Ovary (tissue), 9 donors: Measurements from ENCODE around the gene RCAN3. TPM values are rescaled to one million over a fixed set of nuclear protein-coding genes. Genes with fewer than 3 reads are reported as not detected.
"Not testable (repeated sequence)": the region's sequence is repeated elsewhere in the genome, so short reads cannot be mapped to it uniquely, and the experiment has no call there.

ENCODE experiments used
- DNase-seq, 5 donors: peaks; one replicate each; pipeline ENCODE4 v3.0.0-alpha.2; 2019 to 2020
- H3K27ac ChIP-seq, 2 donors: fragments of 200-600 bp; one replicate each; pipeline versions ENCODE4 v1.5.1 to v1.8.0; 2019 to 2022
- H3K27me3 ChIP-seq: fragments of 200-600 bp; one replicate; pipeline ENCODE4 v1.8.0; 2022
- H3K36me3 ChIP-seq: fragments of 200-600 bp; sonication (generic); one replicate; pipeline ENCODE4 v1.5.1; 2019
- H3K4me1 ChIP-seq: one replicate; pipeline ENCODE4 v1.8.1; 2013; ENCODE audit warnings: mild to moderate bottlenecking, moderate library complexity; ENCODE audit not compliant: insufficient read depth
- H3K4me3 ChIP-seq: fragments of 200-600 bp; sonication (generic); one replicate; pipeline ENCODE4 v1.5.1; 2017
- H3K9me3 ChIP-seq, 2 donors: fragments of 200-600 bp in 1 of 2; sonication (generic) in 1 of 2; one replicate each; pipeline versions ENCODE4 v1.5.1 to v1.8.1; 2013 to 2019; ENCODE audit warnings: mild to moderate bottlenecking in 1 of 2, moderate library complexity in 1 of 2
- EP300 ChIP-seq: sonication (generic); formaldehyde crosslinking; IDR thresholded peaks from one replicate; pipeline ENCODE4 v1.6.1; 2017; ENCODE audit warnings: antibody characterized with exemption
- POLR2A ChIP-seq: fragments of 450-650 bp; IDR thresholded peaks from one replicate; pipeline ENCODE4 v1.6.1; 2017; ENCODE audit warnings: antibody characterized with exemption, mild to moderate bottlenecking, moderate library complexity
- WGBS, 3 donors: extraction: QIAGEN DNeasy Blood & Tissue Kit in 1 of 3; methylation state at CpG; one replicate each; pipeline versions ENCODE4 v1.1.5 to v1.1.7; 2013 to 2017; 5-methylcytosine and 5-hydroxymethylcytosine counted together
- intact Hi-C, 4 donors: fragments of 100-400 bp; cut with DNase I; formaldehyde crosslinking; loops; one replicate each; pipeline versions ENCODE4 v1.11.0 to v1.15.1; 2022 to 2023
- polyA plus RNA-seq, 2 donors: library from polyadenylated mRNA; stranded (reverse); fragments of 200-250 nt in 1 of 2; fragments of 350-450 nt in 1 of 2; fragmentation: Illumina TruSeq in 1 of 2; extraction: RNeasy Lipid Tissue Mini Kit (QIAGEN cat#74804) in 1 of 2; gene quantifications; one replicate each; pipeline ENCODE4 v1.2.3, GENCODE V29; 2013 to 2014
- total RNA-seq, 7 donors: library from RNA; depleted of rRNA in 2 of 7; stranded (reverse); fragments of >200 nt in 2 of 7; fragmentation: NEBNext Ultra II Directional in 3 of 7; extraction: Animal tissue kit (Norgen Biotek cat#: 25700) in 3 of 7; gene quantifications; one replicate each; pipeline versions ENCODE4 v1.1.0 to v1.2.4, GENCODE V29; 2016 to 2023
- TF ChIP-seq, protein P1 (sequence below), 3 donors: fragments of 450-650 bp in 2 of 3; fragments of 200-600 bp in 1 of 3; IDR thresholded peaks; one replicate each; pipeline versions ENCODE4 v1.5.1 to v1.8.0; 2016 to 2022; ENCODE audit warnings: antibody characterized with exemption in 3 of 3, mild to moderate bottlenecking in 1 of 3
- donor health status: DM: no; HTN: no; CAD: no; lungs with moderate emphysema.
- donor health status: DM: no; HTN: no; CAD: no.
- donor health status: Bipolar disorder and iron deficiency.
- donor health status: DM: yes; HTN: yes; CAD: no.
- donor health status: DM: no; HTN: no; CAD: no.
- donor health status: DM: yes; HTN: yes; CAD: no.

Gene RCAN3
- total and polyA plus RNA-seq, 9 donors: 0.25 to 12.4 (median 2.1) TPM

DNA sequence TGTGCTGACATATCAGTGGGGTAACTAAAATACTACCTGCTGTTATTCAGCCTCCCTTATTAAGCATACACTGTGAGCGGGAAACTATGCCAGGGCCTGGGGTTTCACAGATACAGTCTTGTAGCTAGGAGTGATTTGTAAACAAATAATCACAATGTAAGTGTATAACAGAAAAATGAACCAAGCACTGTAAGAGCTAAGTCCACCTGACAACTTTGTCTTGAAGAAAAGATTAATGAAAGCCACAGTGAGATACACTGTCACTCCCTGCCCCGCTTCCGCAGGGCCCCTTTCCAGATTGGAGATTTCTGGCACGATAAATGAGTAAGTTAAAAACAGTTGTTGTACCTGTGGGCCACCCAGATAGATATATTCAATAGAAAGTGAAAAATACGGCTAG lies 4.8 kb downstream of the RCAN3 start:
- Histone ChIP-seq H3K27ac (no peak overlapping the region), H3K4me3 (no peak overlapping the region), H3K9me3 (no peaks in the 10 kb centered on the region), H3K27me3 (no peaks in the 10 kb centered on the region), H3K4me1 (no peaks in the 10 kb centered on the region), H3K36me3 (no peaks in the 10 kb centered on the region)
- intact Hi-C loops: no loop called here
- WGBS, 3 donors: 93 to 98% (median 96%) methylated on average over 5 of the region's 5 CpGs
- TF ChIP-seq, protein P1, sequence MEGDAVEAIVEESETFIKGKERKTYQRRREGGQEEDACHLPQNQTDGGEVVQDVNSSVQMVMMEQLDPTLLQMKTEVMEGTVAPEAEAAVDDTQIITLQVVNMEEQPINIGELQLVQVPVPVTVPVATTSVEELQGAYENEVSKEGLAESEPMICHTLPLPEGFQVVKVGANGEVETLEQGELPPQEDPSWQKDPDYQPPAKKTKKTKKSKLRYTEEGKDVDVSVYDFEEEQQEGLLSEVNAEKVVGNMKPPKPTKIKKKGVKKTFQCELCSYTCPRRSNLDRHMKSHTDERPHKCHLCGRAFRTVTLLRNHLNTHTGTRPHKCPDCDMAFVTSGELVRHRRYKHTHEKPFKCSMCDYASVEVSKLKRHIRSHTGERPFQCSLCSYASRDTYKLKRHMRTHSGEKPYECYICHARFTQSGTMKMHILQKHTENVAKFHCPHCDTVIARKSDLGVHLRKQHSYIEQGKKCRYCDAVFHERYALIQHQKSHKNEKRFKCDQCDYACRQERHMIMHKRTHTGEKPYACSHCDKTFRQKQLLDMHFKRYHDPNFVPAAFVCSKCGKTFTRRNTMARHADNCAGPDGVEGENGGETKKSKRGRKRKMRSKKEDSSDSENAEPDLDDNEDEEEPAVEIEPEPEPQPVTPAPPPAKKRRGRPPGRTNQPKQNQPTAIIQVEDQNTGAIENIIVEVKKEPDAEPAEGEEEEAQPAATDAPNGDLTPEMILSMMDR (IDR thresholded peaks at IDR 0.05): no peak
- TF ChIP-seq EP300 (no peak), POLR2A (no peak)
- DNase-seq: no peak

DNA sequence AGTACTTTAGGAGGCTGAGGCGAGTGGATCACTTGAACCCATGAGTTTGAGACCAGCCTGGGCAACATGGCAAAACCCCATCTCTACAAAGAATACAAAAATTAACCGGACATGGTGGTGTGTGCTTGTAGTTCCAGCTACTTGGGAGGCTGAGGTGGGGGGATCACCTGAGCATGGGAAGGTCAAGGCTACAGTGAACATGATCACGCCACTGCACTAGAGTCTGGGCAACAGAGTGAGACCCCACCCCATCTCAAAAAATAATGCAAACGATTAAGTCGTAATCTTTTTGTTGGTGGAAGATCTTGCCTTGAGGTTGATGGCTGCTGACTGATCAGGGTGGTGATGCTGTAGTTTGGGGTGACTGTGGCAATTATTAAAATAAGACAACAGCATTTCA lies 6.3 kb downstream of the RCAN3 start:
- intact Hi-C loops: no loop called here
- Histone ChIP-seq H3K4me3 (no peak overlapping the region), H3K36me3 (no peaks in the 10 kb centered on the region), H3K4me1 (no peaks in the 10 kb centered on the region), H3K27me3 (no peaks in the 10 kb centered on the region), H3K27ac (no peak overlapping the region), H3K9me3 (no peaks in the 10 kb centered on the region)
- no peak for TF ChIP-seq EP300
- no peak for TF ChIP-seq POLR2A
- TF ChIP-seq, protein P1 (IDR thresholded peaks at IDR 0.05): no peak
- 92 to 97% (median 94%) methylated on average over 5 of the region's 5 CpGs for WGBS, 3 donors
- DNase-seq: no peak

DNA sequence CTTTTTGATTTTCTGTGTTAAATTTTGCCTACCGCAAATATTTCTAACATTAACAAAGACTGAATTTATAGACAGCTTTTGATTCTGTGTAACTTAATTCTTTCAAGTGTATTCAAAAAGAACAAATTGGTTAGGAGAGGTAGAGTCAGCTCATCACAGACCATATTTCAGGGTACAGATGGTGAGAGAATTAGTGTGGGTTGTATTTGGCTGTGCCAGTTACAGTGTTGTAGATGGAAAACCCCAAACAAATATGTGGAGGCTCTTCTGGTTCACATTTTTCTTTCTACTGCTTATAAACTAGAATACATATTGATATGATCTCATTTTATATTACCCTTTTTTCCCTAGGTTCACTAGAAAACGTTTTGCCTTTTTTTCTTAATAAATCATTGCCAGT lies 11.1 kb downstream of the RCAN3 start:
- TF ChIP-seq, protein P1 (IDR thresholded peaks at IDR 0.05): no peak
- no peak for TF ChIP-seq EP300
- no peak for TF ChIP-seq POLR2A
- intact Hi-C loops: no loop called here
- WGBS, 3 donors: 55 to 61% (median 59%) methylated on average over 2 of the region's 2 CpGs
- Histone ChIP-seq H3K27me3 (no peaks in the 10 kb centered on the region), H3K36me3 (no peaks in the 10 kb centered on the region), H3K9me3 (no peaks in the 10 kb centered on the region), H3K4me3 (no peak overlapping the region), H3K27ac (no peak overlapping the region), H3K4me1 (no peaks in the 10 kb centered on the region)
- no peak for DNase-seq

DNA sequence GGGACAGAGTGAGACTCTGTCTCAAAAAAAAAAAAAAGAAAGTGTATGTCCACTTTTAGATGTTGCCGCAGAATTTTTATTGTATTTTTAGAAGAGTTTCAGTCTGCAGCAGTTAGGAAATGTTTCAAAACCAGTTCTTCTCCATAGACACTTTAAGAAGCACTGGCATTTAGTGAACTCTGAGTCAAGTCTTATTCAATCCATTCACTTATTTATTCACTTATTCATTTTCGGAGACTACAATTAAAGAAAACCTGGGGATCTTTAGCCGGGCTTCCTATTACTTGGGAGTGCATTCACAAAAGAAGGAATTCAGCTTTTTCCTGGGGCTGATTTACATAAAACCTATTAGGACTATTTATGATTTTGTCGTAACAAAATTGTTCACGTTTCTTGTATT lies 12.3 kb downstream of the RCAN3 start:
- no peaks in the 10 kb centered on the region for H3K27me3 ChIP-seq
- H3K4me3 ChIP-seq: no peak overlapping the region
- intact Hi-C loops: no loop called here
- H3K27ac ChIP-seq: no peak overlapping the region
- H3K9me3 ChIP-seq: no peaks in the 10 kb centered on the region
- DNase-seq: no peak
- no peaks in the 10 kb centered on the region for H3K4me1 ChIP-seq
- TF ChIP-seq, protein P1 (IDR thresholded peaks at IDR 0.05): no peak
- TF ChIP-seq POLR2A (no peak), EP300 (no peak)
- H3K36me3 ChIP-seq: no peaks in the 10 kb centered on the region
- whole genome bisulfite sequencing, 3 donors: 89 to 93% (median 90%) methylated on average over 5 of the region's 5 CpGs

DNA sequence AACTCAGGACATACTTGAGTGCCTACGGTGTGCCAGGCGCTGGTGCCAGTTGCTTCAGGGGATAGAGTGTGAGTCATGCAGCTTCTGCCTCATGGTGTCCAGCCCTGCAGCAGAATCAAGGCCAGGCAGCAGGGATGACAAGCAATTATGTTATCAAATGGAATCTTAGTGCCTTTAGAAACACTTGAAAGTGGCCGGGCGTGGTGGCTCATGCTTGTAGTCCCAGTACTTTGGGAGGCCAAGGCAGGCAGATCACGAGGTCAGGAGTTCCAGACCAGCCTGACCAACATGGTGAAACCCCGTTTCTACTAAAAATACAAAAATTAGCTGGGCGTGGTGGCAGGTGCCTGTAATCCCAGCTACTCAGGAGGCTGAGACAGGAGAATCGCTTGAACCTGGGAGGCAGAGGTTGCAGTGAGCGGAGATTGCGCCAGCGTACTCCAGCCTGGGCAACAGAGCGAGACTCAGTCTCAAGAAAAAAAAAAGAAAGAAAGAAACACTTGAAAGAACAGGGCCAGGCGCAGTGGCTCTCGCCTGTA lies 13.1 kb downstream of the RCAN3 start:
- H3K4me1 ChIP-seq, intact Hi-C loops, H3K4me3 ChIP-seq, H3K9me3 ChIP-seq, H3K27me3 ChIP-seq, H3K36me3 ChIP-seq, DNase-seq, H3K27ac ChIP-seq: not testable (repeated sequence)
- WGBS, 3 donors: 93 to 94% (median 94%) methylated on average over 14 of the region's 14 CpGs
